ENCODE data around the gene ALDH3B1.

ALDH3B1 gene

DNA sequence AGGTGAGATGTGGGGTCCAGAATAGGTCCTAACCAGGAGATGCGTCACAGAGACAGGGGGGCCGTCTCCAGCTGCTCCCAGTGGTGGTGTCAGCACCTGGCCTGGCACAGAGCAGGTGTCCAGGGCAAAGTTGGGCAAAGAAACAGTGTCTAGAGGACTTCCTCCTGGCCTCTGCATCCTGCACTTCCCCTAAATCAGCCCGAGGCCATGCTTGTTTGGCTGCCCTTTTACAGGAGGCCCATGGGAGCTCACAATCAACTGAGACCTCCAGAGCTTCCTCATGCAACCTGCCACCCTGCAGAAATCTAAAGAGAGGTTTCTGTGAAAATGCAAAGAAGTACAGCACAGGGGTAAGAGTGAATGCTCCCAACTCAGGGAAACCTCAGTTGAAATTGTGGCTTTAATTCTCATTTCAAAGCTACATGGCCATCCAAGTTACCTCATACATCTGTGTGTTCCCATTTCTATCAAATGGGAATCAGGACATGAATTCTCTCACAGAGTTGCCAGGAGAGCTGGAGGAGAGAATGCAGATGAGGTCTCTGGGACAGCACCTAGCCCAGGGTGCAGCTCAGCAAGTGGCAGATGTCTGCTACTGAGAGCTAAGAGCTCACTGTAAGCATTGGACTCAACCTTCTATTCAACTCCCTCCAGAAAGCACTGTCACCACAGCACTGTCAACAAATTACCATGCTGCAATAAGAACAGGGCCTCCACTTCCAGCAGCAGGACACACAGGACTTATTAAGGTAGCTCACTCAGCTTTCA is 61.3 kb downstream of the ALDH3B1 start:
- Mint-ChIP-seq H3K36me3 (ENCODE audit: low read depth) (peaks cover 22% of the 10 kb centered on the region), H3K27me3 (no peaks in the 10 kb centered on the region), H3K9me3 (no peaks in the 10 kb centered on the region), H3K4me3 (no peak overlapping the region), H3K27ac (no peak overlapping the region), H3K4me1 (no peaks in the 10 kb centered on the region)
- no peak for ATAC-seq
- DNase-seq: no peak

DNA sequence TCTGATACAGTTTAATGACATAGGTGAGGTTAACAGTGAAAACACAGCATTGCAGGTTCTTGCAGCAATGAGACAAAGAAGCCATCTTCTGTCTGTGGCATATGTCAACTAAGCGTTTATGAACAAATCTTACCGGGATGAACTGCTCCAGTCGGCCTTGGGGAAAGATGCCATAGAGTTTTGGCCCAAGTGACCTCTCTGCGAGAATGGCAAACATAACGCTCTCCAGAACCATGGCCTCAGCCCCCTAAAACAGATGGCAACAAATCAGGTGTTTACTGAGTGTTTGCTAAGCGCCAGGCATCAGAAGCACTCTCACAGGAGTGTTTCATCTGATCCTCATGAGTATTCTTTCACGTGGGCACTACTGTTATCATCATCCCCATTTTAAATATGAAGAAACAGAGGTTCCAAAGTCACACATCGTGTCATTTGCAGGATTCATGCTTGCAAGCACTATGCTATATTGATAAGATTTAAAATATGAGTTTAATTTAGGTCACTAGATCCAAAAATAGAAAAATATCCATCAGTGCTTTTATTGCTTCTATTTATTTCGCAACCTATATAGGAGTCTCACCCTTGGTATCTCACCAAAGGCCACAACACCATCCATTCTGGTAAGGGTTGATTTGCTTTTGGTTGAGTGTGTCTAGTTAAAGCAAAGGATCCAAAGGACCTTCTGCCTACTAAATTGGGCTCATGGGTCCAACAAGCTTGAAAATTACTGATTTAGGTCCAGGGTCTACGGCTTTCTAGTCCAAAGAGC is 64.6 kb downstream of the ALDH3B1 start:
- no peaks in the 10 kb centered on the region for H3K4me1 Mint-ChIP-seq
- H3K9me3 Mint-ChIP-seq: no peaks in the 10 kb centered on the region
- ATAC-seq: no peak
- H3K4me3 Mint-ChIP-seq: no peak overlapping the region
- H3K27ac Mint-ChIP-seq: no peak overlapping the region
- H3K36me3 Mint-ChIP-seq (ENCODE audit: low read depth): peaks cover 10% of the 10 kb centered on the region
- no peaks in the 10 kb centered on the region for H3K27me3 Mint-ChIP-seq
- DNase-seq: no peak

DNA sequence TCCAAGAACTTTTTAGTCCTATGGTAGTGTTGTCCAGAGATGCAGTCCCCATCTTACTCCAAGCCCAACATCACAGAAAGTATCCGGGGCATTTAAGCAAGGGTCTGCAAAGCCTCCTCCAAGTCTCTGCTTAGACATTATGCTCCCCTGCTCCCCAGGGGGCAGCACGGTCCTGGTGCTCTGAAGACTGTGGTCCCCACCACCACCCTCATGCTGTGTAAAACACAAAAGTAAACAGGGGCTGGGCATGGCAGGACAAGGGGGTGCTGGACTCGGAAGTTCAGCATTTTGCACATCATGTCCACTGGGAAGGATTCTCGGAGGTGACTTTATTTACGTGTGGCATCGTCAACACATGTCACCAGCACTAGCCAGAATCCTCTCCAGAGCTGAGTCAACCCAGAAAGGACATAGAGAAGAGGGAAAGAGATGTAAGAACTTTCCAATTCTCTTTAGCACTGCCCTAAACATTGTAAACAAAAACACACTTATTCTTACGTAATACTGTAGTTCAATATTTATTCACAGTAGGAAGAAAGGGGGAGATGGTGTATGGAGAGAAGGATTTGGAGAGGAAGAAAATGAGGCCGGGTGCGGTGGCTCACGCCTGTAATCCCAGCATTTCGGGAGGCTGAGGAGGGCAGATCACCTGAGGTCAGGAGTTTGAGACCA is 66.4 kb downstream of the ALDH3B1 start:
- Mint-ChIP-seq H3K27ac (no peak overlapping the region), H3K36me3 (ENCODE audit: low read depth) (peaks cover 4% of the 10 kb centered on the region), H3K9me3 (no peaks in the 10 kb centered on the region), H3K27me3 (no peaks in the 10 kb centered on the region), H3K4me1 (no peaks in the 10 kb centered on the region), H3K4me3 (no peak overlapping the region)
- no peak for ATAC-seq
- no peak for DNase-seq

DNA sequence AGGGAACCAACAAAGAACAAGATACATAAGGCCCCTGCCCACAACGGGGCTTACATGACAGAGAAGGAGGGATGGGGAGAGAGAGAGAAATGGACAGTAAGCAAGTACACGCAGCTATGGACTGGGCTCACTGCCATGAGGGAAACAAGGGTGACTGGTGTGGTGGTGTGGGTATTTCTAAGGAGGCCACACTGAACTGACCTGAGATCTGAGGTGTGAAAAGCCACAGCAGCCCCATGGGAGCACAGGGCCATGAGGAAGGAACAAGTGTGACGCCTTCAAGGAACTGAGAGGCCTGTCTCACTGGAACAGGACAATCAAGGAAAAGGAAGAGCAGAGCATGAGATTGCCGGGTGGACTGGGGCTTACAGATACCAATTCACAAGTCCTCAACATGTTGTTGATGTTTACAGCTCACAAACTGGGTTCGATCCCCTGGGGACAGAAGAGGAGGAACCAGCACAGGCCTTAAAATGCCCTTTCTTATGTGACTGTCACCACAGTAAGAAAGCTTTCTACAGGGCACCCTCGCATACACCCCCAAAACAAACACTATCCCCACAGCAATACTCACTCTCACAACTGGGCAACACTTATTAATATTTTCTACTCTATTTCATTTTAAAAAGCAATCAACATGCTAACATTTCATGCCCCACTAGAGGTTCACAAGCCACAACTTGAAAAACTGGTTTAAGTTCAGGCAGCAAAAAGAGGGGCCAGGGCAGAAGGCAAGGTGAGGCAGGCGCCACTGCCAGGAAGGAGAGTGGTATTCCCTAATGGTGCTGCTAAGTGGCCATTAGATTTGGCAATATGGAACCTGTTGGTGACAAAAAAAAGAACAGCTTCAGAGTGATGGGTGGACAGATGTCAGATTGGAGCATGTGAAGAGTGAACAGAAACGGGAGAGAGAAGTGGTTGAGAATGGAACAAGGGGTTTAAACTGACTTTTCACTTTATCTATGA is 67.8 kb downstream of the ALDH3B1 start:
- H3K27ac Mint-ChIP-seq: no peak overlapping the region
- no peaks in the 10 kb centered on the region for H3K4me1 Mint-ChIP-seq
- H3K27me3 Mint-ChIP-seq: no peaks in the 10 kb centered on the region
- peaks cover 4% of the 10 kb centered on the region for H3K36me3 Mint-ChIP-seq (ENCODE audit: low read depth)
- ATAC-seq: no peak
- no peak for DNase-seq
- no peak overlapping the region for H3K4me3 Mint-ChIP-seq
- H3K9me3 Mint-ChIP-seq: no peaks in the 10 kb centered on the region
